ENCODE results near the gene E2F3.

DNA sequence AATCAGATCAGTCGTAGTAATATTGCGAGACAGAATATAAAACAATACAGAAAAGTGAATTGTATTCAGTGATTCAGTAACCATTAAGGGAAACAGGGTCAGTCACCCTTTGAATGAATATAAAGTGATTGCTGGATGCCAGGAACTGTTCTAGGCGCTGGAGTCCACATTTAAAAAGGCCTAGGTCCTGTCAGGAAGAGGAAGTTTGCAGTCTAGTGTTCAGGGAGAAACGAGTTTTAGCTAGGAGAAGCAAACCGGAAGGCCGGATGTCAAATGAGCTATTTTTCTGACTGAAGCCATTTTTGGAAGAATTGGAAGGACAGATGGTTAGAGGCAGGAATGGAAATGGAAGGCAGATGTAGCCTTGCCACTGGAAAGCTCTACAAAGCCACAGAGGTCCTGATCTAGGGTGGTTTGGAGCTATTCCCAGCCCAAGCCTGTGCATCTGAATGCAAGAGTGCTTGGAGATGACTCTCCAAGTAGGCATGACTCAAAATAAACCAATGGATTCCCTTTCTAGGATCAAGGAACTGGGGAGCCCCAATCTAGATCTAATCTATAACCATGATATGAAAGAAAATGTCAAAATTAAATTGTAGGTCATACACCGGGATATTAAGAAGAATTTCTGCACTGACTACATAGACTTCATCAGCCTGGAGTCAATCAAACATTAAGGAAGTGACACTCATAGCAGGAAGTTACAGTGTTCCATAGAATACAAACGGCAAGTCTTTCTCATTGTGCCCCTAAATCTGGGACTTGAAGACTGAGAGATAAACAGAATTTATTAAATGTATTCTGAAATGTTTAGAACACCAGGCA, 95.7 kb downstream of the E2F3 start:
- TF ChIP-seq MAX (IDR thresholded peaks at IDR 0.05; ENCODE audit: low read depth, low read length) (no peak), RAD21 (IDR thresholded peaks at IDR 0.05; ENCODE audit: insufficient read depth, low read depth, low read length) (no peak), SUZ12 (IDR thresholded peaks at IDR 0.05; ENCODE audit: unreplicated experiment) (no peak), TAF1 (IDR thresholded peaks at IDR 0.05; ENCODE audit: borderline replicate concordance, low read depth, low read length) (no peak), NBN (IDR thresholded peaks at IDR 0.05) (no peak), ZBTB40 (IDR thresholded peaks at IDR 0.05; ENCODE audit: borderline replicate concordance) (no peak)
